ENCODE results near the gene TSN.

The TSN gene

DNA sequence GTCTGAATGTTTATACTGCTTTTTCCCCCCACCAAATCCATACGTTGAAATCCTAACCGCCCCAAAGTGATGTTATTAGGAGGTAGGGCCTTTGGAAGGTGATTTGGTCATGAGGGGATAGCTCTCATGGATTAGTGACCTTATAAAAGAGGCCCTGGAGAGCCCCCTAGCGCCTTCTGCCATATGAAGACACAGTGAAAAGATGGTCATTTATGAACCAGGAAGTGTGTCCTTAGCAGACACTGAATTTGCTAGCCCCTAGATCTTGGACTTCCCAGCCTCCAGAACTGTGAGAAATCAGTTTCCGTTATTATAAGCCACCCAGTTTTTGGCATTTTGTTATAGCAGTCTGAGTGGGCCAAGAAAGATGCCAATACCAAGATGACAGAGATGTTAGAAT, 7.2 kb upstream of the TSN start:
- no peak for DNase-seq

DNA sequence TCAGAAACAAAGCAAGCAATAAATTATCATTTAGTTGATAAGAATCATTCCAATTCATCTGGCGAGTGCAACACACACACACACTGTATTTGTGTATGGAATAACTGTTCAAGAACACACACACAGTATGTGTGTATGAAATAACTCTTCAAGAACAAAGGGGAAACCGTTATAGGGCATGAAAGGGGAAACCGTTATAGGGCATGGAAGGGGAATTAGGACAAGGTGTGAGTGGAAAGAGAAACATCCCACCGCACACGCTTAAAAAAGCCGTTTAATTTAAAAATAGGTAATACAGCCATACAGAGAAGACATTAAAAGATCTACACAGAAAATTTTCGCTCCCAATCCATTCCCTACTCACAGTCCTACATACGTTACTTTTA, 607 bp upstream of the TSN start:
- DNase-seq = no peak

DNA sequence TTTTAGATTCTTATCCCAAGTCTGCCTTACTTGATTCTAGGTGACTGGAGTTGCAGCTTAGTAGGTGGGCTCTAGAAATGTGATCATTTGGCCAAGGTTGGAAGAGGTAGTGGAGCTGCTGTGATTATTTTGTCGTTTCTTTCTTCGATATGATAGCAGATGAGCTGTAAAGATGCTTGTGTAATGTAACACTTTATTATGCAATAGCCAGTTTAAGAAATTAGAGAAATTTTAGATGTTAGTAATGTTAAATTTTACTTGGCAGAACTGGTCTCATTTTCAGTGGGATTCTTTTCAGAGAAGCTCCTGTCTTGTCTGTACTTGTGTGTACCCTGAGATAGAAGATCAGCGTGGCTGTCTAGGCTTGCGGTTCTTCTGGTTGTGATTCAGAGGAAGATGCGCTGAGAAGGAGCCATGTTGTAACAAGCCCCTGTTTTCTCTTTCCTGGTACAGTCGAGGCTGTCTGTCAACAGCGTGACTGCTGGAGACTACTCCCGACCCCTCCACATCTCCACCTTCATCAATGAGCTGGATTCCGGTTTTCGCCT, 9.3 kb downstream of the TSN start:
- DNase-seq = no peak

DNA sequence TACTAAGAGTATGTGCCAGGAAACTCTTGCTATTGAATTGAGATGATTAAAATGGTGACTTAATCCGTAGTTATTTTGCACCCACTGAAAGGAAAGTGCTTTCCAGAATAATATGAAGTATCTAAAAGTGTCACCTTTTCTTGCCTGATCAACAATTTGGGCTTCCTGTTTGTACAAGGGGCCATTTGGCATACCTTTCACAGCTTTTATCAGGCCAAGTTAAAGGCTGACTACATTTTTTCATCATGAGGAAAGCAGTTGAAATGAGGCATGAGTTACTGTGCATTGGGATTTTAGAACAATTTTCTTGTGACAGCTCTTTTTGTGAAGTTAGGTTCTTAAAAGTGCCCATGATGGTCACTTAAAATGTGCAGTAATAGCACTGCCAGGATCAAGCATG, 11.2 kb downstream of the TSN start:
- no peak for DNase-seq

DNA sequence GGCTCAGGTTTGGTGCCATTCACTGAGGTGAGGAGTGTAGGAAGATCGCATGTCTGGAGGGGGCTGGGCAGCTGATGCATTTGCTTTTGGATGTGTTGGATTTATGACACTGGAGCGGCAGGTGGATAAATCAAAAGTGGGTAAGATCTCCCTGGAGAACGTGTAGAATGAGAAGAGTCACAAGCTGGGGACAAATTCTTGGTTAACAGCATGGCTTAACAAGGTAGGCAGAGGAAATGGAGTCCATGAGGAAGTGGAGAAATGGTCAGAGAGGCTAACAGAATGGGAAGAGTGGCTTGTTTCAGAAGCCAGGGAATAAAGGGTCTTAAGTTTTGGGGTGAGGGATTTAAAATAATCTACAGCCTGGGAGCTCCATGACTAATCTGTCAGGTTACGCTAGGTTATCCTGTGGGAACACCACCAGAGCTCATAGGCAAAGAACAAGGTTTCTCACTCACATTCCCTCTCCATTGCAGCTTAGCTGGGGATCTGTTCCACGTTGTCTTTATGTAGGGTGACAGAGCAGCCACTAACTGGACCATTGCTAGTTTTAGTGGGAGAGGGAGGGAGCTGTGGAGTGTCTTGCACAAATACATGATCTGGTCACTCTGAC, 12.8 kb downstream of the TSN start:
- no peak for DNase-seq

DNA sequence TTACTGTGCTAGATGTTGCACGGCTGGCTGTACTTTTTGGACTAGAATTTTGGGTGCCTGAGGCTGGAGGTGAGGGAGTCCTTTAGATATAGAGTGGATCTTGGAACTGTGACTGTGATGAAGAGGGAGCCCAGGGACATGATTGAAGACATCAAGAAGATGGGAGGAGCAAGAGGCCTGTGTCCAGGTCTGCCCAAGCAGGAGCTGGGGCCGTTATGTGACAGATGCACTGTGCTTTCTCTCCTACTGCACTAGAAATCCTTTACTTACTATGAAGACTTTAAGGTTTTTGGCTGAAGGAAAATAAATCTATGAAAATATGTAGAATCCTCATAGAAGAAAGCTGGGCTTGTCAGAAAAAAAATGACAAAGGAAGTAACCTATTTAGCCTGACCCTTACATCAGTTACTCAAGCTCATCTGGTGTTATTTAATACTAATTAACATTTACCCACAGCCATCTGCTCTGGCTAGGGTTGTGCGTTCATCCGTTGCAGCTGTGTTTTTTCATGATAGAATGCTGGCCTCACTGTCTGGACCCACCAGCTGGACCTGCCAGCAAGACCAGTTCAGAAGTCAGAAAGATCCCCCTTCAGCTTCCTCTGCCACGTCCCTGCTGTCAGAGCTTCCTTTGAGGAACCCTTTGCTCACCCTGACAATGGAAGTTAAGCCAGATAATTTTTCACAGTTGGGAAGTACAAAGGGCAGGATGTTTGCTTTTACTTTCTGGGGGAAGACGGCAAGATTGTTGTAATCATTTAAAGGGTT, 16.7 kb downstream of the TSN start:
- DNase-seq = no peak

DNA sequence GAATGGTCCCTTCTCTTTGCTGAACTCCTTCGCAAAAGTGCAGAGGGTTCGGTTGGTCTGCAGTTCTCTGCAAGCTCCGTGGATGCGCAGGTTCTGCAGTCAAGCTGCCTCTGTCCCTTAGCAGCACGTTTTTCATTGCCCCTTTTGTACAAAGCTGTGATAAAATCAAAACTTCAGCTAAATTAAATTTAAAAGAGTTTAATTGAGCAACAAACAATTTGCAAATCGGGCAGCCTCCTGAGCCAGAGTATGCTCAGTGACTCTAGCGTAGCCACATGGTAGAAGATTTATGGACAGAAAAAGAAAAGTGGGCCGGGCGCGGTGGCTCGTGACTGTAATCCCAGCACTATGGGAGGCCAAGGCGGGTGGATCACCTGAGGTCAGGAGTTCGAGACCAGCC, 18.8 kb downstream of the TSN start:
- no peak for DNase-seq

DNA sequence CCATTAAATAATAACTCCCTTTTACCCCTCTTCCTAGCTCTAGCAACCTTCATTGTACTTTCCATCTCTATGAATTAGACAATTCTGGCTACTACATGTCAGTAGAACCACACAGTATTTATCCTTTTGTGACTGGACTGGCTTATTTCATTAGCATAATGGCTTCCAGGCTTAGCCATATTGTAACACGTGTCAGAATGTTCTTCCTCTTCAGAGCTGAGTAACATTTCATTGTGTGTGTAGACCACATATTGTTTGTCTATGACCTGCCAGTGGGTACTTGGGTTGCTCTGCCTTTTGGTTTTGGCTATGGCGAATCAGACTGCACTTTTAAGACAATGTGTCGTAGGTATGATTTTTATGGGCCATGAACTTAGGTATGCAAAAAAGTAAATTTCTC, 20.9 kb downstream of the TSN start:
- DNase-seq = no peak

DNA sequence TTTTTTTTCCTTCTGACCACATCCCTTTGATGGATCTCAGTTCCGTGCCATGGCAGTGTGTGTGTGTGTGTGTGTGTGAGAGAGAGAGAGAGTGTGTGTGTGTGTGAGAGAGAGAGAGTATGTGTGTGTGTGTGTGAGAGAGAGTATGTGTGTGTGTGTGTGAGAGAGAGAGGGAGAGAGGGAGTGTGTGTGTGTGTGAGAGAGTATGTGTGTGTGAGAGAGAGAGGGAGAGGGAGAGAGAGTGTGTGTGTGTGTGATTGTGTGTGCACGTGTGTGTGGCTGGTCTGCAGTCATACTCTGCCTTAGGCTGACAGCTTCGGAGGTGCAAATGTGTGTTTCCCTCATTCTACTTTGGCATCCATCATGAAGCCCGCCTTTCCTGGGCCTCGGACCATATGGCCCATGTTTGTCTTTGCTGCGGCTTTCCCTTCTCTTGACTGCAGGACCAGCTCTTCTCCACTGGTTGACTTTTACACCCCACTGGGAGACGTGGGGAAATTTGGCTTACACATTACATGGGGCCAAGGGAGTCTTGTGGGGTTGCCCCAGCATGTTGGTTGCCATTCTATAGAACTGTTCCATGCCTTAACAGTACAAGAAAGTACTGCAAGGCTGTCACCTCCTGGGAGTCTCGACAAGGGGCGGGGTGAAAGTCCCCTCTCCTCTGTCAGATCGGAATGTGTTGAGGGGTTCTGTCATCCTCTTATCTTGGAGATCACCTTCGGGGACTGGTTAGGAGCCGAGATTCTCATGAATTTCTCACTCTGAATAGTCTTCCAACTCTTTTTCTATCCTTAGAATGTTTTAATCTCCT, 21.6 kb downstream of the TSN start:
- no peak for DNase-seq

DNA sequence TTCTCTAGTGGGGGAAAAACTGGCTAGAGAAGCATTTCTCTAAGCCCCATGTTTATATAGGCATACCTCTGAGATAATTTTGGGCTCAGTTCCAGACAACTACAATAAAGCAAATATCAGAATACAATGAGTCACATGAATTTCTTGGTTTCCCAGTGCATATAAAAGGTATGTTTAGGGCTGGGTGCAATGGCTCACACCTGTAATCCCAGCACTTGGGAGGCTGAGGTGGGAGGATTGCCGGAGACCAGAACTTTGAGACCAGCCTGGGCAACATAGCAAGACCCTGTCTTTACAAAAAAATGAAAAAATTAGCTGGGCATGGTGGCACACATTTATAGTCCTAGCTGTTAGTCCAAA, 22.2 kb downstream of the TSN start:
- DNase-seq = no peak

DNA sequence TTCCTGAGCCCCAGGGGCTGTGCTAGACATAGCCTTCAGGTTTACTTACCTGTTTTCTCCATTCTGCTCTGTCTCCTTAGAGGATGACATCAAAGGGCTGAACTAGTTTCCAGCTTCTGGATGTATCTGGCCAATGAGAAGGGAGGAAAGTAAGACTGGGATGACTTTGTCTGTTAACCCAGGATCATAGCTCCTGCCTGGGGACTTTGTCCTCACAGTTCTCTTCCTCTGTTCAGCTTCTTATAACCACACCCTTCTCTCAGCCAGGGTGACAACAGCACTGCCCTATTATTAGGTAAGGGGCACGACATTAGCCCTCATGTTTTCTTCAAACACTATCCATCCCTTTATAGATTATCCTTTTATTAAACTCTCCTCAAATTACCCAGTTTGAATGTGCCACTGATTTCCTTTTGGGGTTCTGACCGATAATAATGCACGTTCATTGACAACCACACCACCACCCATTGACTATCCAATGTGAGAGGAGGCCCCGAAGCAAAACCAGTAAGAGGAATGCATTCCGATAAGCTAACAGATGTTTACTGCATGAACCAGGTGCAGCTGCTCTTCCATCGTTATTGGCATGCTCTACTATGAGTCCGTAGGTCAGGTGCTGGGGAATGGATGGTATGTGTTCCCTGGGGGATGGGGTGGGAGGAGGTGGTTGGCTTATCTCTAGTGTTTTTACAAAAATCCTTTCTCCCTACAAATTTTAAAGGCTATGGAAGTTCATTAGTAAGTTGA, 23.5 kb downstream of the TSN start:
- no peak for DNase-seq

DNA sequence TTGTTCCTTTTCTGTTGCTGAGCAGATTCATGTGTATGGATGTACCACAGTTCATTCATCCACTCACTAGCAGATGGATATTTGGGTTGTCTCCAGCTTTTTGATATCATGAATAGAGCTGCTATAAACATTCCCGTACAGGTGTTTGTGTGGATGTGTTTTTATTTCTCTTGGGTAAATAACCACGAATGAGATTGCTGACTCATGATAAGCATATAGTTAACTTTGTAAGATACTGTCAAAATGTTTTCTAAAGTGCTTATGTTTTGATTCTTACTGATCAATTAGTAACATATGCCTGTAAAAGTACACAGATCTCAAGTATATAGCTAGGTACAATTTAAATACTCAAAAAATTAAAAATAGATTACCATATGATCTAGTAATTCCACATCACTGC, 27.7 kb downstream of the TSN start:
- no peak for DNase-seq

DNA sequence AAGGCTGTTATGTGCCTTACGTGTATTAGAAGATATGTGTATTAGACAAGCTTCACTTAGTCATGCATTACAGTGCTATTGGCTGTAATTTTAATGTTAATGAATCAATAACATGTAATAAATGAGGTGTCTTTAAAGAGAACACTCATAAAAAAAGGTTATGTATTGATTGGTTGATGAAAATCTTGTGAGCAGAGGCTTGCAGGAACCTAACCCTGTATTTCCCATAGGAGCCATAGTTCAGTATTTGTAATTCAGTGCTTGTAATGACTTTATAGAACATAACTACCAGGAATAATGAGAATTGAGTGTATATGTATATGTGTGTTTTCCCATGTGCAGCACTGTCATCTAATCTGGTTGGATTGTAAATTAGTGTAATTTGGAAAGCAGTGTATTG, 33.2 kb downstream of the TSN start:
- no peak for DNase-seq

DNA sequence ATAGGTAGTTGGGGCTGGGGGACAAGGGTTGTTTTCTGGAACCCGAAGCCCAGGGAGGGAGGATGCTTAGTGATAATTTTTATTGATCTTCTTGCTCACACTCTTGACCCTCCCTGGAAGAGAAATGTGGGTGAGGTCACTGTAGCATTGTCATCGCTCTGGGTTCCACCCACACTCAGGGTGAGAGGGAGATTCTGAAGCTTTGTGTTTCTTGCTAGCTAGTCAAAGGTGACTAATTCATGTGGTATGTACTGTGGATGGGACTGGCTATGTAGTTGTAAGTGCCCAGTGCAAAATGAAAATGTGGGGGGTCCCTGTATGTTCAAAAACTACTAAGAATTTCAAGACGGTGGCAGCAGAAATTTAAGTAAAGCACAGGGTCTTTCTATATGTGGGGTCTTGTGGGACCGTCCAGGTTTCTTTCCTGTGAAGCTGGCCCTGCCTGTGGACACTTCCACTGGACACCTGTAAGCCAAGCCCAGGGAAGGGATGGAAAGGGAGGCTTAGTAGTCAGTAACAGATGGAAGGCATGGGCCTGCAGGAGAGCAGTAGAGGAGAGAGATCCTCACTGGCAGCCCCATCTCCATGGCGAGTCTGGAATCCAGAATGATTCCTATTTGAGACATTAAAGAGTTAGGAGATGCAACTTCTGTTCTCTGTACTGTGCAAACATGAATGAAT, 35.0 kb downstream of the TSN start:
- no peak for DNase-seq

DNA sequence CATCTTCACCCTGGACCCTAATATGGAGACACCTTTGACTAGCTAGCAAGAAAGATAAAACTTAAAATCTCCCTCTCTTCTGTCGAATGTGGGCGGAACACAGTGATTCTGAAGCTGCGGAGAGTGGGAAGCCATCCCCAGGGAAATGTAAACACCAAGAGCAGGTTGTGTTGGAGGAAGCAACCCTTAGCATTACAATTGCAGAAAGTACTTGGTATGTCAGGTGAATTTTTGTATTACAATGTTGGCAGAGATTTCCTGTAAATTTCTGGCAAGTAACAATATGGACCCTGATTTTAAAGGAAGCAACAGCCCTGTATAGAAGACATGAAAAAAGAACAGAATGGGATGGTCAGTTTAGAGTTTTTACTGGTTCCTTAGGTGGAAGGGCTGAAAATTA, 35.8 kb downstream of the TSN start:
- DNase-seq = no peak

DNA sequence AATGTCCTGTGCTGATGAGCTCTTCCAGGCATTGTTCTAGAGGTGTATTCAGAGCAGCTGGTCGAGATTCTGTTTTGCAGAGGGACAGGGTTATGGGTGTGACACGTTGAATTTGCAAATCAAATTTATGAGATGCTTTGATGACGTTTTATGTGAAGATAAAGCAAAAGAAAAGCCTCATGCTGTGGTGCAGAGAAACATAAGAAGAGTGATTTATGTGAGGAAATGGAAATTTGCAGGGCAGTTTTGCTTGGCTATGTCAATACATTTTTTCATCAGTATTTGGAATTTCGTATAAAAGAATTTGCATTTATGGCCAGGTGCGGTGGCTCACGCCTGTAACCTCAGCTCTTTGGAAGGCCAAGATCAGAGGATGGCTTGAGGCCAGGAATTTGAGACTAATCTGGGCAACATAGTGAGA, 36.4 kb downstream of the TSN start:
- no peak for DNase-seq

DNA sequence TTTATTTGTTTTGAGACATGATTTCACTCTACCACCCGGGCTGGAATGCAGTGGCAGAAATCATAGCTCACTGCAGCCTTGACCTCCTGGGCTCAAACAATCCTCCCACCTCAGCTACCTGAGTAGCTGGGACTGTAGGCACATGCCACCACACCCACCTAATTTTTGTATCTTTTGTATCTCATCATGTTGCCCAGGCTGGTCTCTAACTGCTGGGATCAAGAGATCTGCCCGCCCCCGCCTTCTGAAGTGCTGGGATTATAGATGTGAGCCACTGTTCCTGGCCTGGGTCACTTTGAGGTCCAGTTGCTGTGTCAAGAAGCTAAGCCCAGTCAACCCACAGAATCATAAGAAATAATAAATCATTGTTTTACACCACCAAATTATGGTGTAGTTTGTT, 38.4 kb downstream of the TSN start:
- no peak for DNase-seq

DNA sequence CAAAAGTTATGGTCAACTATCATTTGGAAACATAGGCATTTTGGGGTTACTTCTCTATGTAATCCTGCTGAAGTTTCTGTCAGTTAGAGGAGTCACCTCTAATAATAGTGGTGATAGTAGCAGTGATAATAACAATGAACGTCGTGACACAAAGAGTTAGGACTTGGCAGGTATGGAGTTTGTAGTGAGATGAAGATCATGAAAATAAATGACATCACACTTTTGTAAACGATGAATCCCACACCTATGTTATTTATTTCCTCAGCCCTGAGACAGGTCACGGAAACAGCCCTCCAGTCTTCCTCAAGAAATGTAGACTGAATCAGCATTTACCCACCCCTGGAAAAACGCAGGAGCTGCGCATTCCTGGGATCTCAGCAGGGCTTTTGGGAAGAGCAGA, 38.8 kb downstream of the TSN start:
- DNase-seq = no peak

DNA sequence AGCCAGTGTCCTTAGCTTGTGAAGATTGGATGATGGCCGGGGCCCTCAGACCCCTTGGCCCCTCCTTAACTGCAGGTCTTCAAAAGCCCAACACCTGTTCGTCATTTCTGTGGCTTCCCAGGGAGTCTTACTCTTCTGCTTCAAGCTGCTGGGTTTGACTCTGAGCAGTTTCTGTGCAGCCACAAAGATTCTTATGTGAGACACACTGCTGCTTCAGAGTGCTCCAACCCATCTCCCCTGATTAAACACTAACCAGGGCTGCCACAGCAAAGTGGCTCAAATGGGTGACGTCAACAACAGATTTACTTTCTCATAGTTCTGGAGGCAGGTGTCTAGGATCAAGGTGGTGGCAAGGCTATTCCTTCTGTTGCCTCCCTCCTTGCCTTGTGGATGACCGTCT, 40.8 kb downstream of the TSN start:
- DNase-seq = no peak

DNA sequence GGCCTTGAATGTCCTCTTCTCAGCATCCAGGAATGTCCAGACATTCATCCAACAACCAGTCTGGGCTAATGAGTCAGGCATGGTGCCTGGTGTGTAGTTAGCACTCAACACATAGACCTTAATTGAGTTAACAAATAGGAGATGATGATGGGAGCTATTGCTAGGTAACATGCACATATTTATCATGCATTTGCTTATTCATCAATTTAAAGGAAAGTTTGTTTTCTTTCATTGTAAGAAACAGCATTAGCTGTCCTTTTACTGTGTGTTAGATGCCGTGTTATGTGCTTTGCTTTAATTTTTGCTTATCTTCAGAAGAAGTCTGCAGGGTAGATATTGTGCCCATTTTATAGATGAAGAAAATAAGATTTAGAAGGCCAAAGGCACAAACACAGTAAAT, 43.2 kb downstream of the TSN start:
- DNase-seq = no peak

DNA sequence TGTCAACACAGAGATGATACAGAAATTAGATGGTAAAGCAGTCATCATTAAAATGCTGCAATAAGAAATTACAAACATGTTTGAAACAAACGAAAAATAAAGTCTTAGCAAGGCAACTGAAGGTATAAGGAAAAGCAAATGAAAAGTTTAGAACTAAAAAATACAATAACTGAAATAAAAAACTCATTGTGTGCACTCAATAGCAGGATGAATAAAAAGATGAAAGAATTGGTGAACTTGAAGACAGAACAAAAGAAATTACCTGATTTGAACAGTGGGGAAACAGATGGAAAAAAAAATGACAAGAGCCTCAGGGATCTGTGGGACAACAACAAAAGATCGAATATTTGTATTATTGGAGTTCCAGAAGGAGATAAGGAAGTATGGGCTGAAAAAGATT, 46.5 kb downstream of the TSN start:
- DNase-seq = no peak

DNA sequence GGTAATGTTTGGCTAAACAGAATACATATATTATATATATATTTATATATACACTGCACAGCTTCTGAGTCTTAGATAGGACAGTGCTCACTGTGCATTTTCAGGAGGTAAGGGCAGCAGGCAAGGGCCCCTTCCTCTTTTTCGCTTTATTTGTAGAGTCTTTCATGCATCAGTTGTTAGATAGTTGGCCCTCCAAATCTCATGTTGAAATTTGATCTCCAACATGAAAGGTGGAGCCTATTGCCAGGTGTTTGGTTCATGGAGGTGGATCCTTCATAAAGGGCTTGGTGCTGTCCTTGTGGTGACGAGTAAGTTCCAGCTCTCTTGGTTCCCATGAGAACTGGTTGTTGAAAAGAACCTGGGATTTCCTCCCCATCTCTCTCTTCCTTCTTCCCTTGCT, 48.1 kb downstream of the TSN start:
- DNase-seq = no peak

DNA sequence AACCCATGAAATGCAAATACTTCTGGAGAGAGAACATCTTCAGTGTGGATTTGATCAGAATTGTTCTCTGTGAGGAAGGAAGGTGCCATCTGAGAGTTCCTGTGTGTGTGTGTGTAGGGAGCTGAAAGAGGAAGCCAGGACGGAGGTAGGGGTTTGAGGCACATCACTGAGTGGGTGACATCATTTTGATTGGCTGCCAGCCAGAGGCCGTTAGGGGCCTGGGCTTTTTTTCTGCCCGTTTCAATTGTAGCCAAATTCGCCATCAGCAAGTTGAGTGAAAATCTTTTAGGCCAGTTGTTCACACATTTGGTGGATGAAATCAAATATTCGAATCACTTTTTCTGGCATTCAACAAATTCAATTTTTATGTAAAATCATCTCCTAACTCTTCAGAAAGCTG, 48.9 kb downstream of the TSN start:
- no peak for DNase-seq
